HepG2 (cell line): ENCODE data around the gene CRYZ.

Experiments used
- BCL3 ChIP-seq: sonication (generic); formaldehyde crosslinking; IDR thresholded peaks from 2 replicates; pipeline ENCODE4 v1.5.1; 2020; ENCODE audit warnings: mild to moderate bottlenecking, missing genetic modification reagents, moderate library complexity
- HIVEP1 ChIP-seq: sonication (generic); formaldehyde crosslinking; IDR thresholded peaks from 2 replicates; pipeline ENCODE4 v1.4.0; 2020; ENCODE audit warnings: mild to moderate bottlenecking, missing genetic modification reagents
- POLR2AphosphoS5 ChIP-seq: IDR thresholded peaks from 2 replicates; pipeline ENCODE4 v1.6.1; 2012; ENCODE audit warnings: low read depth, low read length
- TF ChIP-seq, protein P1 (sequence below): sonication (generic); formaldehyde crosslinking; IDR thresholded peaks from 2 replicates; pipeline ENCODE4 v1.9.0; 2021; ENCODE audit warnings: missing genetic modification reagents, borderline replicate concordance
- TF ChIP-seq, protein P2 (sequence below): sonication (generic); formaldehyde crosslinking; IDR thresholded peaks from 2 replicates; pipeline ENCODE4 v1.5.1; 2020; ENCODE audit warnings: mild to moderate bottlenecking, missing genetic modification reagents, moderate library complexity

DNA sequence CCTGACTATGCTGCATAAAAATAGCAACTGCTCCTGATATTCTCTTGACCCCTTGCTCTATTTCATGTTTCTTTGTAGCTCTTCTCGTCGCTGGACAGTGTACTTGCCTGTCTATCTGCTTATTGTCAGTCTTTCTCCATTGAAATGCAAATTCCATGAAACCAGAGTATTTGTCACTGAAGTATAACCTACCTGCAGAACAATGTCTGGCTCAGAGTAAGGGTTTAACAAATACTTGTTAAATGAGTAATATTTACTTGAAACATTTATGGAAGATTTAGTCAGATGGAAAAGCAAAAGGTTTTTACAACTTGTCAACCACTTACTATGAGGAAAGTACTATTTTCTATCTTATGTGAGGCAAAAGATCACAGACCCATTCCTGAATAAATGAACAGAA, 39.4 kb downstream of the CRYZ start:
- TF ChIP-seq, protein P1, sequence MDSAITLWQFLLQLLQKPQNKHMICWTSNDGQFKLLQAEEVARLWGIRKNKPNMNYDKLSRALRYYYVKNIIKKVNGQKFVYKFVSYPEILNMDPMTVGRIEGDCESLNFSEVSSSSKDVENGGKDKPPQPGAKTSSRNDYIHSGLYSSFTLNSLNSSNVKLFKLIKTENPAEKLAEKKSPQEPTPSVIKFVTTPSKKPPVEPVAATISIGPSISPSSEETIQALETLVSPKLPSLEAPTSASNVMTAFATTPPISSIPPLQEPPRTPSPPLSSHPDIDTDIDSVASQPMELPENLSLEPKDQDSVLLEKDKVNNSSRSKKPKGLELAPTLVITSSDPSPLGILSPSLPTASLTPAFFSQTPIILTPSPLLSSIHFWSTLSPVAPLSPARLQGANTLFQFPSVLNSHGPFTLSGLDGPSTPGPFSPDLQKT (CRISPR knock-in tag), result no peak
- TF ChIP-seq HIVEP1 (CRISPR knock-in tag), result no peak
- TF ChIP-seq POLR2AphosphoS5, result no peak
- no peak for TF ChIP-seq BCL3 (CRISPR knock-in tag)
- TF ChIP-seq, protein P2, sequence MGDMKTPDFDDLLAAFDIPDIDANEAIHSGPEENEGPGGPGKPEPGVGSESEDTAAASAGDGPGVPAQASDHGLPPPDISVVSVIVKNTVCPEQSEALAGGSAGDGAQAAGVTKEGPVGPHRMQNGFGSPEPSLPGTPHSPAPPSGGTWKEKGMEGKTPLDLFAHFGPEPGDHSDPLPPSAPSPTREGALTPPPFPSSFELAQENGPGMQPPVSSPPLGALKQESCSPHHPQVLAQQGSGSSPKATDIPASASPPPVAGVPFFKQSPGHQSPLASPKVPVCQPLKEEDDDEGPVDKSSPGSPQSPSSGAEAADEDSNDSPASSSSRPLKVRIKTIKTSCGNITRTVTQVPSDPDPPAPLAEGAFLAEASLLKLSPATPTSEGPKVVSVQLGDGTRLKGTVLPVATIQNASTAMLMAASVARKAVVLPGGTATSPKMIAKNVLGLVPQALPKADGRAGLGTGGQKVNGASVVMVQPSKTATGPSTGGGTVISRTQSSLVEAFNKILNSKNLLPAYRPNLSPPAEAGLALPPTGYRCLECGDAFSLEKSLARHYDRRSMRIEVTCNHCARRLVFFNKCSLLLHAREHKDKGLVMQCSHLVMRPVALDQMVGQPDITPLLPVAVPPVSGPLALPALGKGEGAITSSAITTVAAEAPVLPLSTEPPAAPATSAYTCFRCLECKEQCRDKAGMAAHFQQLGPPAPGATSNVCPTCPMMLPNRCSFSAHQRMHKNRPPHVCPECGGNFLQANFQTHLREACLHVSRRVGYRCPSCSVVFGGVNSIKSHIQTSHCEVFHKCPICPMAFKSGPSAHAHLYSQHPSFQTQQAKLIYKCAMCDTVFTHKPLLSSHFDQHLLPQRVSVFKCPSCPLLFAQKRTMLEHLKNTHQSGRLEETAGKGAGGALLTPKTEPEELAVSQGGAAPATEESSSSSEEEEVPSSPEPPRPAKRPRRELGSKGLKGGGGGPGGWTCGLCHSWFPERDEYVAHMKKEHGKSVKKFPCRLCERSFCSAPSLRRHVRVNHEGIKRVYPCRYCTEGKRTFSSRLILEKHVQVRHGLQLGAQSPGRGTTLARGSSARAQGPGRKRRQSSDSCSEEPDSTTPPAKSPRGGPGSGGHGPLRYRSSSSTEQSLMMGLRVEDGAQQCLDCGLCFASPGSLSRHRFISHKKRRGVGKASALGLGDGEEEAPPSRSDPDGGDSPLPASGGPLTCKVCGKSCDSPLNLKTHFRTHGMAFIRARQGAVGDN (CRISPR knock-in tag), result no peak
